CD4-positive, alpha-beta T cell treated with Interleukin-2 at 100 ng/mL for 4 hours (primary cell): ENCODE results near the gene NKX1-2.
A peak's percentile ranks its signal among the peaks of the same experiment; 100 is the strongest.

Experiments used
- DNase-seq: peaks from one replicate; pipeline ENCODE4 v3.0.0-alpha.2; 2020; ENCODE audit warnings: low spot score

Gene NKX1-2

GRCh38 chr10:124474514-124475070 is 24.8 kb upstream of the NKX1-2 start:
- DNase-seq: no peak

GRCh38 chr10:124473070-124473469 is 23.2 kb upstream of the NKX1-2 start:
- DNase-seq: no peak

- DNase-seq: no peak
Observed at GRCh38 chr10:124472071-124472470, 22.2 kb upstream of the NKX1-2 start.

GRCh38 chr10:124470544-124471434 is 21.0 kb upstream of the NKX1-2 start:
- no peak for DNase-seq

GRCh38 chr10:124469956-124470484 is 20.2 kb upstream of the NKX1-2 start:
- DNase-seq: no peak

GRCh38 chr10:124468624-124469023 is 18.8 kb upstream of the NKX1-2 start:
- no peak for DNase-seq

- no peak for DNase-seq
Observed at GRCh38 chr10:124467165-124467564, 17.3 kb upstream of the NKX1-2 start.

GRCh38 chr10:124465777-124466488 is 16.1 kb upstream of the NKX1-2 start:
- DNase-seq: no peak

- peak; percentile 5 for DNase-seq
Observed at GRCh38 chr10:124465003-124465776, 15.4 kb upstream of the NKX1-2 start.

- DNase-seq: no peak
Observed at GRCh38 chr10:124464028-124464965, 14.5 kb upstream of the NKX1-2 start.

GRCh38 chr10:124462348-124462695 is 12.5 kb upstream of the NKX1-2 start:
- no peak for DNase-seq

GRCh38 chr10:124461642-124462347 is 12.0 kb upstream of the NKX1-2 start, which contains the start of gene LHPP:
LHPP (plus strand) TSS chr10:124461823; CDS start chr10:124461863, 40 bp downstream.
- DNase-seq: peak; percentile 86

- no peak for DNase-seq
Observed at GRCh38 chr10:124460144-124460543, 10.3 kb upstream of the NKX1-2 start.

- no peak for DNase-seq
Observed at GRCh38 chr10:124459395-124459794, 9.6 kb upstream of the NKX1-2 start.

GRCh38 chr10:124458889-124459288 is 9.1 kb upstream of the NKX1-2 start:
- DNase-seq: no peak

GRCh38 chr10:124458473-124458872 is 8.6 kb upstream of the NKX1-2 start:
- DNase-seq: no peak

- no peak for DNase-seq
Observed at GRCh38 chr10:124455441-124455840, 5.6 kb upstream of the NKX1-2 start.

- DNase-seq: no peak
Observed at GRCh38 chr10:124453960-124454610, 4.2 kb upstream of the NKX1-2 start.

GRCh38 chr10:124451276-124451675 is 1.4 kb upstream of the NKX1-2 start:
- DNase-seq: no peak

- DNase-seq: no peak
Observed at GRCh38 chr10:124450783-124451057, 885 bp upstream of the NKX1-2 start.
